HG02759 (cell line): ENCODE data around the gene GGNBP2.
"Not testable (repeated sequence)": the region's sequence is repeated elsewhere in the genome, so short reads cannot be mapped to it uniquely, and the experiment has no call there.

Experiments
- ATAC-seq: cut with Tn5 transposase; IDR thresholded peaks from one replicate; pipeline ENCODE4 v1.9.1; 2021; ENCODE audit warnings: mild to moderate bottlenecking, moderate library complexity; ENCODE audit not compliant: unreplicated experiment

The GGNBP2 gene, protein sequence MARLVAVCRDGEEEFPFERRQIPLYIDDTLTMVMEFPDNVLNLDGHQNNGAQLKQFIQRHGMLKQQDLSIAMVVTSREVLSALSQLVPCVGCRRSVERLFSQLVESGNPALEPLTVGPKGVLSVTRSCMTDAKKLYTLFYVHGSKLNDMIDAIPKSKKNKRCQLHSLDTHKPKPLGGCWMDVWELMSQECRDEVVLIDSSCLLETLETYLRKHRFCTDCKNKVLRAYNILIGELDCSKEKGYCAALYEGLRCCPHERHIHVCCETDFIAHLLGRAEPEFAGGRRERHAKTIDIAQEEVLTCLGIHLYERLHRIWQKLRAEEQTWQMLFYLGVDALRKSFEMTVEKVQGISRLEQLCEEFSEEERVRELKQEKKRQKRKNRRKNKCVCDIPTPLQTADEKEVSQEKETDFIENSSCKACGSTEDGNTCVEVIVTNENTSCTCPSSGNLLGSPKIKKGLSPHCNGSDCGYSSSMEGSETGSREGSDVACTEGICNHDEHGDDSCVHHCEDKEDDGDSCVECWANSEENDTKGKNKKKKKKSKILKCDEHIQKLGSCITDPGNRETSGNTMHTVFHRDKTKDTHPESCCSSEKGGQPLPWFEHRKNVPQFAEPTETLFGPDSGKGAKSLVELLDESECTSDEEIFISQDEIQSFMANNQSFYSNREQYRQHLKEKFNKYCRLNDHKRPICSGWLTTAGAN

DNA sequence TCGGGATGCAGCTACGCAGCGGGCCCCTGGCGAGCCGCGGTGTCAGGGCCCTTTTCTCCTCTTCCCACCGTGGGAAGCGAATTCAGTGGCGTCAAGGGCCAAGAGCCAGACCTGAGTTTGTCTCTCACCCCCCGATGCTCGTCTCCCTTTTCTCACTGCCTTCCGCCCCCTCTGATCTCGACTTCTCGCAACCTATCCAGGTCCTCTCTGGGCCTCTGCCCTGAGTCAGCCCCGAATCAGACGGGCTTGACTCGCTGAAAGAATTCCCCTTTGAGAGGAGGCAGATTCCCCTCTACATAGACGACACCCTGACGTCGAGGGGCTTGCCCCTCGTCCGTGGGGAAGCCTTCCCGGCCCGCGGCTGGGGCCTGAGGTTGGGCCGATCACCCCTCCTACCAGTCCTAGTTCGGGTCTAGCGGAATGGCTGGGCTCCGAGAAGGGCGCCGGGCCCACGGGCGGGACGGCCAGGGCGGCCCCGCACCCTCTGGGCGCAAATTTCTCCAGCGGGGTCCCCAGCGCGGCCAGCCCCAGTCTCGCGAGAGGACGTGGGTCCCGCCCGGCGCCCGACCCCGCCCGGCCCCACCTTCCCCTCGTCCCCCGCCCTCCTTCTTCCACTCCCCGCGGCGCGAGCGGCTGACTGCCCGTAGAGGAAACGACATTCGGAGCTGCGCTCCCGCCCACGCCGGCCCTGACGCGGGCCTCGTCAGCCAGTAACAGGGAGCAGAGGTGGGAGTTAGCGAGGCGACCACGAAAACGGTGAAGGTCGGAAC lies at the start of gene GGNBP2:
GGNBP2 (plus strand) TSS at position 613 of the 770 bp plus-strand sequence. CDS start 806 bp downstream, outside the sequence.
- peak; percentile 61 for ATAC-seq

DNA sequence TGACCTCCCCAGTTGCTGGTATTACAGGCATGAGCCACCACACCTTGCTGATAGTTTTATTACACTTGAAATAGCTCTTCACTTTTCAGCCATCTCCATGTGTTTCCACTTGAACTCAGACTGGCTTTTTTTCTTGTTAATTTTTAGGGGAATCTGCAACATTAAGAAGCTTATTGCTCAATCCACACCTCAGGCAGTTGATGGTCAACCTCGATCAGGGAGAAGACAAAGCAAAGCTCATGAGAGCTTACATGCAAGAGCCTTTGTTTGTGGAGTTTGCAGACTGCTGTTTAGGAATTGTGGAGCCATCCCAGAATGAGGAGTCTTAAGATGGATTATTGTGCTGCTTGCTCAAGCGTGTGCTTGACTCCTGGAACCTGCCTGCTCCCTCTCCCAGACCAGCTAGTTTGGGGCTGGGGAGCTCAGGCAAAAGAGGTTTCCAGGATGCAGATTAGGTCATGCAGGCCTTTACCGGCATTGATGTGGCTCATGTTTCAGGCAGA lies 49.6 kb upstream of the GGNBP2 start:
- ATAC-seq: no peak

DNA sequence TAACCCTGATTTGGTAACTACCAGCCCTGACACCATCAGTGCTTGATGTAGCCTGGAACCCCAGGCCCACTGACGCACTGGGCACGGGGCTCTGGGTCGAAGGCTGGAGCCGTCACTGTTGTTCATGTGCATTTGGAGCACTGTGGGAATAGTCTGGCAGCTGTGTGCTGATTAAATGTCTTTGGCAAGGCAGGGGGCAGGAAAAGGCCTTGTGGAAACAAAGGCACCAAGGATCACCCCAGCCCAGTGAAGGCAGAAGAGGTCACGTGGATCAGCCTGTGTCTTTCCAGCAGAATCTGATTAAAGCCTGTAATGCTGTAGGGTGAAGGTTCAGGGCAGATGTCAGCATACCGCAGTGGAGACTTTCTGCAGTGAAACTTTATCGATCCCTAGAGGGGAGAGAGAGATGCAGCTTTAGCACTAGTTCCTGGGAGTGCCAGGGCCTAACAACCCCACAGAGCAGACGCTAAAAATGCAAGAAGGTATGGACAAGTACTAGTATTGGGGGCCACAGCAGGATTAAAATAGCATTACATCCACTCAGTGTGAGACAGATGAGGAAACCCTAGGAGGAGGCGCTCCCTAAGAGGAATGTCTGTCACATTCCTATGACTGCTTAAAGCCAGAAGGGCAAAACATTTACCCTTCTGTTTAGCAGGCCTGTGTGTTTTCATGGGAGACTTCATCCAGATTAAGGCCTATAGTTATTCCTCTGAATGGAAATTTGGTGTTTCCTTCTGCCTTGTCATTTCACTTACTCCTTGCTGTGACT lies 48.5 kb upstream of the GGNBP2 start:
- no peak for ATAC-seq

DNA sequence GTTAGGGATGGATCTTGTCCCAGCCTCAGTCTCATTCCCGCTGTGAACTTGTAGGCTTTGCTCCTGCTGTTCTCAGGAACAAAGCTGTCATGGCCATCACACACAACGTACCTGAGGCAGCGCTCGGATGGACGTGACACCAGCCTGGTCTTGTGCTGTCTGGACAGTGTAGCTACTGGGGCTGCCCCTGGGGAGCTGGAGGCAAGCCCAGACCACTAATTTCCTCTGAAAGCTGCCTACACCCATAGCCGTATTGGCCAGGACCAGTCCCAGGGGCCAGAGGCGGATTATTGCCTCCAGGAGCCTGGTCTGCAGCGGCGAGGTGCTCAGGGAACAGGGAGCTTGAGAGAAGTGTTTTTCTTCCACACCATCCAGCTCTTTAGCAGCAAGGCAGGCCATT lies 46.6 kb upstream of the GGNBP2 start:
- ATAC-seq: no peak

DNA sequence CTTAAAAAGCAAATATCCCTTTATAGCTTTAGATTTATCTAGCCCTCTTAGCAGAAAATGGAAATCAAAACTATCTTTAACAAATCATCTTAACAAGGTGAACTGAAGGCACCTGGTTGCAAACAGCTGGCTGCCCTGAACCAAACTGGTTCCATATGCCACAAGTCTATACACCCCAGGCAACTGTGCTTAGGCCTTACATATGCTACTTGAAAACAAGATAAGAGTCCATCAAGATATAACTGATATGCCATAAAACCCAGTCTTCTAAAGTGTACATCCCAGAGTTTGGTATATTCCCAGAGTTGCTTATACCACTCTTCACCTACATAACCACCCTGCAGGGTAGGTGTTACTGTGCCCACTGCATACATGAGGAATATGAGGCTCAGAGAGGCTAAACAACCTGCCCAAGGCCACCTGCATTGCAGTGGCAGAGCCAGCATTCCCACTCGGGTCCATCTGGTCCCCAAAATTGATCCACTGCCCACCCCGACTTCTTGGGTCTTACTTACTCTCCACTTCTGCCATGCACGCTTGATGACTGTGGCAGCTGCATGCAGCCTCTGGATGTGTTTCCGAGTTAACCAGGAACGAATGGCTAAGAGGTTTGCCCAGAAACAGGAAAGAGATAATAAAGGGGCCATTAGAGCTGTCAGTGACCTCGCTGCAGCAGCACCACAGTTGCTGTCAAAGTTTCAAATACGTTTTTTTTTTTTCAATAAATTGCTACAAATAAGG lies 46.0 kb upstream of the GGNBP2 start:
- ATAC-seq: no peak

DNA sequence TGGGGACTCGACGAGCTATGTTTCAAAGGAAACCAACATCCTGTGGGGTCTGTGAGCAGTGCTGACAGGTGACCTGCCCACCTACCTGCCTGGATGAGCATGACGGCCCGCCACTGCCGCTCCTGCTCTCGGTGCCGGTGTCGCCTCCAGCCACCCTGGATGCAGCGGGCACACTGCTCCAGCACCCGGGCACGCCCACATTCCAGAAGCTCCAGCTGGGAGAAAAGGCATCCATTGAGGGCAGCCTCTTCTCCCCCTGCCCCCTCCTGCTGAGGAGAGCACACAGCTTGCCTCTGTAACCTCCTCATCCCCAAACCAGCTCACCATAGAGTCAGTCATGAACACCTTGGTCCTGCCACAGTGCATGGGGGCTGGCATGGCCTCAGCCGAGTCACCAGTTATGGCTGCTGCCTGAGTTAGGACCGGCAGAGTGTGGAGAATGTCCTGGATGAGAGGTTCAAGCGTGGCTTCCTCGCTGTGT lies 43.9 kb upstream of the GGNBP2 start:
- ATAC-seq: no peak

DNA sequence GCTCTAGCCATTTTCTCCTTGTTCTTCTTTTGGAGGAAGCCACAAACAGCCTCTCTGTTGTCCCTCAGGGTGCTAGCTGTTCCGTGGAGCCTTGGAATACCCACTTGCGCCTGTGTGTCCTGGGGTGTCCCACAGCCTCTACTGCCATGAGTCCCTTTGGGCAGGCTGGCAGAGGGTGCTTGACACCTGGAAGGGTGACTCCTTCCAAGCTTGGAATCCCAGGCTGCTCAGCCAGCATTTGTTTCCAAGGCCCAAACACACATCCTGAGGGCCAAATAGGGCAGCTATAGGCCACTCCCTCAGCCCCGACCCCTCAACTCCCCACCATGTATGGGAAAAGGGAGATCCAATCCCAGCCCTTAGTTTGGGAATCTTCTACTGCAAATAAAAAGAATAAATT lies 43.4 kb upstream of the GGNBP2 start:
- no peak for ATAC-seq

DNA sequence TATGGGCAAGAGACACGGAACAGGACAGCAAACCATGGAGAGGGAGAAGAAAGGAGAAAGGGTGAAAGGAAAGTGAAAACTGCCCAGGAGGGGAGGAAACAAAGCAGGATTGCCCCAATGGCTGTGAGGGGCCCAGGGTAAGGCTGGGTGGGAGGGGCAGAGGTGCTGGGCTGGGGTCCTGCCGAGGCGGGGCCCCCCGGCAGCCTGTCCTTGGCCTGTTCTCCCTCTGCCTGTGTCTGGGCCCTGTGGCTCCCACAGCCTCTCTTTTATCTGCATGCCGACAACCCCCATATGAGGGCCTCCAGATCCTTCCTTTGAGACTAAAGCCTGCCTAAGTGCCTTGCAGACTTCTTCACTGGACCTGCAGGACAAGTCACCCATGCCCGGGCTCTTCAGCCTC lies 42.8 kb upstream of the GGNBP2 start:
- ATAC-seq: no peak

DNA sequence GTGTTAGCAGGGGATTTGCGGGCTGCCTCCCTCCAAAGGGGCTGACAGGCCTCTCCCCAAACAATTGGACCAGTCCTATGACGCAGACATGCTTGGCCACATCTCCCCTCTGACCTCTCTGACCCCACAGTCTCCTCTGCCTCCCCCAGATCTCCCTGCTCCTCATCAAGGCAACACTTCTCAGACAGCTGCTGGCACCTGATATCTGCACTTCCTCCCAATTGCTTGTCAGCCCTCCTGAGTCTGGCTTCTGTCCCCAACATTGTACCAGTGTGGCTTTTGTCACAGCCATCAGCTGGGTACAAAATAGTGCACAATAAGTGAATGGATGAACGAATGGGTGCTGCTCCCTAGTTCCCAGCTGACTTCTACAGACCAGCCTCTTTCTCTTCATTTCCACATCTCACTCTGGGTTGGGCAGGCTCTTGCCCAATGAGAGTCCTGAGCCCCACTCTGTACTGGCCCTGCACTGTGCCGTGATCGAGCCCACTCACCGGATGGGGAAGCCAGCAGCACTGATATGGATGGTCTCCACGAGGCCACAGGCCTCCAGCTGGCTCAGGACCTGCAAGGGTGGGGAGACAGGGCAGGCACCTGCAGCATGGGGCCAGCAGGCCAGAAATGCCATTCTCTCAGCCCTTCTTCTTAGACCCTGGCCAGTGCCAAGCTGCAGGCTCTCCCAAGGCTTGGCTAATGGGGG lies 41.1 kb upstream of the GGNBP2 start:
- no peak for ATAC-seq

DNA sequence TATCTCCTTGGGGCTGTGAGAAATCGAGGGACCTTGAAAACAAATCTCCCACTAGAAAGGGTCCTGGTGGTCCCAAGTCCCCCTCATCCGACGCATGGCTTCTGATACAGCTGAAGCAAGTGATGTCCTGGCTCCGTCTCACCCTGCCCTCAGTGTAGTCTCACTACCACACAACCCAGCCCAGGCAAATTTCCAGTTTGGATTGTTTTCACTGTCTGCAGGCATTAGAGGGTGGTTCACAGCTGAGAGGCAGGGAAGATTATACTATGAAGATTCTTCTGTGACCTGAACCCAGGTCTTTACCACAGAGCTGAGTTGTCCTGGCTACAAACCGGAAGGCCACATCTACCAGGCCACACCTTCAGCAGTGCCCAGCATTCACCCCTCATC lies 40.6 kb upstream of the GGNBP2 start:
- ATAC-seq: no peak

DNA sequence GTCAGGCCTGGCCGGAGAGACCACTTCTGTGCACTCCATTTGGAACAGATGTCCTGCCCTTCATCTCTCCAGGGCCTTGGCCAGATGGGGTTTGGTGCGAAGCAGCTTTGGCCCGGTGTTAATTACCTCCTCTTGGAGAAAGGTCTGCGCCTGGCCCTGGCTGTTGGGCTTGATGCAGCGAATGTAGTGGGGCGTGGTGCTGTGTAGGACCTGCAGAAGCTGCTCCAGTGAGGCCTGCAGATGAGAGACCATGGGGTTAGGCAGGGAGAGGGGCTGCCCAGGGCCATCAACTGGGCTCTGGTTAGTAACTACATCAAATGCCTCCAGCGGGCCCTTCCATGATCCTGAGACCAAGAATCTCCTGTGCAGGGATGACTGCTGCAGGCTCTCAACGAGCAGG lies 39.5 kb upstream of the GGNBP2 start:
- ATAC-seq: no peak

DNA sequence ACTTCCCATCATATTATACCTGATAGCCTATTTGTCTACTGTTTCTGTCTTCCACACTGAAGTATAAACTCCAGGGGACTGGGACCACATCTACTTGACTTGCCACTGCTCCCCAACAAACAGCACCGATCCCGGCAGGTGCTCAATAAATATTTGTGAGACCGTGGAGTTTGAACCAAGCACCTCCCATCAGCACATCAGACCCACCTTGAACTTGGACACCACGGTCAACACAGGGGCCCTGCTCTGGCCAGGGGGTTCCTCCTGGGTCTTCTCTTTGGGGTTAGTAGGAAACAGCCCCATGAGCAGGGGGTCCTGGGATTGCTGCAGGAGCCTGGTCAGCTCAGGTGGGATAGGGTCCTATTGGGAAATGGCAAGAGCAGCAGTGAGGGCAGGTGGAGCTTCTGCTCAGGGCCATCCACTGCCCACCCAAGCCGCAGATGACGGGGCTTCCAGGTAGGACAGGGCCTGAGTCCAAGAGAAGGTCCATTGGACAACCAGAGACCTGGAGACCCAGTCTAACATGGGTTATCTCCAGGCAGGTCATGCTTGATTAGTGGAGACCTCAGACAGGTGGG lies 38.4 kb upstream of the GGNBP2 start:
- ATAC-seq: no peak

DNA sequence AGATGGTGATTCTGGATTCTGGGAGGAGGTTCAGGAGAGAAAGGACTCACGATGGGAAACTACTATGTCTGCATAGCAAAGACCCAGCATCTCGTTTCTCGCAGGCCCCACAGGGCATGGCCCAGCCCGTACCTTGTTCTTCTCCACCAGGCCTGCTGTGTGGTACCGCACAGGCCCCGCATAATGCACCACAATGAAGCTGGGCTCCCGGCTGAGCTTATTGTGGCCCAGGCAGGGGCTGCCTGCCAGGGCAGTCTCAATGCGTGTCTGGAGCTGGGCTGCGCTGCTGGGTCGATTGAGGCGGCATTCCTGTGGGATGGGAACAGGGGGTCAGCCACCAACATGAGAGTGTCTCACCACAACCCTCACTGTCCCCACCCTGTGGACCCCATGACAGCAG lies 37.9 kb upstream of the GGNBP2 start:
- ATAC-seq: no peak

DNA sequence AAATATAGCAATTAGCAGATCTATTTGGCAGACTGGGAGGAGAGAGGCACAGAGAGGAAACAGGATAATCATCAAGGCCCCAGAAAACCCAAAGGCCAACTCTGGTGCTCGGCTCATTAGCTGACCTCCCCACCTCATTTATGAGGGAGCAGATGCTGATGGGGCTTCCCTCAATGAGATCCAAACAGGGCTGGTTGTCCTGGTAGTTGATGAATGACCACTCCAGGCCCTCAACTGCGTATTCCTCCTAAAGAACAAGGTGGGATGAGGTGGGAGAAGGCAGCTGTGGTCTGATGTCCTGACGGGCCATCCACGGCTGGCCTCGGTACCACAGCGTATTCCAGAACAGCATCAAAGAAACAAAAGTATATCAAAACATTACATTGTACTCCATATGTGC lies 37.5 kb upstream of the GGNBP2 start:
- no peak for ATAC-seq

DNA sequence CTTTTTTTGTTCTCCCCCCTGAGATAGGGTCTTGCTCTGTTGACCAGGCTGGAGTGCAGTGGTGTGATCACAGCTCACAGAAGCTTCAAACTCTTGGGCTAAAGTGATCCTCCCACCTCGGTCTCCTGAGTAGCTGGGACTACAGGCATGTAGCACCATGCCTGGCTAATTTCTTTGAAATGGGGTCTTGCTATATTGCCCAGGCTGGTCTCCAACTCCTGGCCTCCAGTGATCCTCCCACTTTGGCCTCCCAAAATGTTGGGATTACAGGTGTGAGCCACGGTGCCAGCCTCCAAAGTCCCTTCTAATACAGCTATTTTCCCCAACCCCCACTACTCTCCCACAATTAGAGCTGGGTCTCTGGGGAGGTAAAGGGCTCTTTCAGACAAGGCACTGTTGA lies 36.3 kb upstream of the GGNBP2 start:
- not testable (repeated sequence) for ATAC-seq

DNA sequence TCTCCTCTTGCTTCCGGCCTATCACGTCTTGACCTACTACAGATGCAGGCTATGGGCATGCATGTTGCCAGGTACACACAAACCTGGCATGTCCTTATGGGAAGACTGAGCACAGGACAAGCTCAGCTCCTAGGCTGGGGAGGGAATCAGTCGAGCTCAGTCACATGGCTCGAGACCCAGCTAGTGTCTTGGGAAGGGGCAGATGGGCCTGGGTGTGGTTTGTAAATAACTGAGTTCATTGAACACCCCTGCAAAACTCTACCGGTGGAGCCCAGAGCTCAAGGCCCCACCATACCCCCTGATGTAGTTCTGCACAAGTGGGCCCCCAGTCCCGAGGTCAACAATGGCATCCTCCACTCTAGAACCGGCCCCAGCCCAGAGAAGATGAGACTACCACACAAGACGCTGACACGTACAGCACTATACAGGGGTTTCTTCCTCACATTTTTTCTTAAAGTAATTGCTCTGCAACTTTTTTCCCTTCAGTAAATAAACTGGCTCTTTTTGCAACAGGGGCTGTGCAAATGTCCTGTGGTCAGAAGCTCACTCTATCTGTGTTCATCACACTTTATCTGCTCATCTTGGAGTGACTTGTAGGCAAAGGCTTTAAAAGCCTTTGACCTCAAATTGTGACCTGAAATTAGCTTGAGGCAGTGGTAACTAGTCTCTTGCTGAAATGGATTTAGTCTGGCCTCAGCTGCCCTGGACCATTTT lies 35.3 kb upstream of the GGNBP2 start:
- ATAC-seq: no peak

DNA sequence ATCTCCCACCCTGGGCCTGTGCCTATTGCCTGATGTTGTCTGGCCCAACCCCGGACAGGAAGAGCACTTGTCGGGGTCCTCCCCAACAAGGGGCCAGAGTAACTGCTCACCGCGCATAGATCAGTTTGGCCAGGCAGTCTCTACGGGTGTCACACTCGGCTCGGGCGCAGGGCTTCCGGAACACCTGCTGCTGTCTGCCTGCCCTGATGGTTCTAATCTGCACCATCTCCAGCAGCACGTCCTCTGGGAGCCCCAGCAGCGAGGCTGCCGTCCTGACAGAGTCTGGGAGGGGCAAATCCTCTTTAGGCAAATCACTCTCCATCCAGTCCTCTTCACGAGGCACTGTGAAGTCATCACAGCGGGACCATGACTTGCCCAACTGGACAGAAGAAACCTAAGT lies 34.1 kb upstream of the GGNBP2 start:
- ATAC-seq: no peak

DNA sequence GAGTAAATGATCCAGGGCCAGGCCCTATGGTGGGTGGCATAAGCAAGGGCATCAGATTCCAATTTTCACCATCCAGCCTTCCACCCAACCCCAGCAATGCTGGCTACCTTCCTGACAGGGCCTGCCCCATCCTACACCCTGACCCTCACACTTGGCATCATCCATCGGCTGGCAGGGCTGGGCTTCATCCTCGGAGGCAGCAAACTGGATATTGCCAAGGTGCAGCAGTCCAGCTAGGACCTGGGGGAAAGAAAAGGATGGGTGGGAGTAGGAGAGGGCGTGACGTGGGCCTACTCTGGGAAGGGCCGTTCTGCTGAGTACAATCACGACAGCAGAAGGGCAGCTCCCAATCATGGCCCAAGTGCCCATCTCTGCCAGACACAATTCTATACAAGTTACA lies 33.5 kb upstream of the GGNBP2 start:
- no peak for ATAC-seq
